Measurements from ENCODE around the gene SGCB.

The SGCB gene

DNA sequence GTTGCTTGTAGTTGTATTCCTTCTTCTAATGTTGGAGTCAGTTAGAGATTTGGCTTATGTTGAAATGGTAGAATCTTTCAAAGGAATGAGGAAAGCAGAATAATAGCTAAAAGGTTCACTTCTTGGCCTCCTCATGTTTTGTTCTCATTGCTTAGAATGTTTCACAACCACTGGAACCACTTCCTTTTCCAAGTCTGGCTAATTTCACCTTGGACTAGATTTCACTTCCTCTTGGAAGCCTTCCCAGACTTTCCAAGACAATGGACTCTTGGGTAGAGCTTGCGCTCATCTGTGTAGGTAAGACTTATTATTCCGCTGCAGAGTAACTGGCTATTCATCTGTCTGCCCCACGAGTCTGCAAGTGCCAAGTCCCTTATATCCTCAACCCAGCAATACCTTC lies 21.3 kb upstream of the SGCB start:
- FAIRE-seq (no peak), DNase-seq (ENCODE audit: insufficient read length, low spot score) (no peak)
- TF ChIP-seq CTCF (IDR thresholded peaks at IDR 0.05; ENCODE audit: insufficient read depth, missing control alignments): no peak

DNA sequence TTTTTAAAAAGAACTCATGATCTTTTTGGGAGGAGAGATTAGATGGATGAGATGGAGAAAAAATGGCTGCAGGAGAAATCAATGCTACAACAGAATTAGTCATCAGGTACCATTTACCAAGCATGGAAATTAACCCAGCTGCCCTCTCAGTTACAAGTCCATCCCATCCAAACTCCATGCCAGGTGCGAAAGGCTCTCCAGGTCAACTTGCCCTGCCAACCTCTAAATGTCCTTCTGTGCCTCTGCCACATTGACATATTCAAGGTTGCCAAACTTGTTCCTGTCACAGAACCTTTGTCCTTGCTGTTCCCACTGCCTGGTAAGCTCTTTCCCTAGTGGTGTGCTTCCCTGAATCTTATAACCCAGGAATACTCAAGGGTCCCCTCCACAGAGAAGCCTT lies 20.2 kb upstream of the SGCB start:
- no peak for FAIRE-seq
- no peak for DNase-seq (ENCODE audit: insufficient read length, low spot score)
- TF ChIP-seq CTCF (IDR thresholded peaks at IDR 0.05; ENCODE audit: insufficient read depth, missing control alignments): no peak

GRCh38 chr4:52057196-52057595 lies 19.1 kb upstream of the SGCB start:
- DNase-seq (ENCODE audit: insufficient read length, low spot score): no peak
- no peak for FAIRE-seq
- no peak for TF ChIP-seq CTCF (IDR thresholded peaks at IDR 0.05; ENCODE audit: insufficient read depth, missing control alignments)

- no peak for FAIRE-seq
- TF ChIP-seq CTCF (IDR thresholded peaks at IDR 0.05; ENCODE audit: insufficient read depth, missing control alignments): no peak
- DNase-seq (ENCODE audit: insufficient read length, low spot score): no peak
Measured at GRCh38 chr4:52054254-52054653, 16.2 kb upstream of the SGCB start.

GRCh38 chr4:52052475-52052780 lies 14.3 kb upstream of the SGCB start:
- DNase-seq (ENCODE audit: insufficient read length, low spot score): no peak
- no peak for TF ChIP-seq CTCF (IDR thresholded peaks at IDR 0.05; ENCODE audit: insufficient read depth, missing control alignments)
- FAIRE-seq: no peak

DNA sequence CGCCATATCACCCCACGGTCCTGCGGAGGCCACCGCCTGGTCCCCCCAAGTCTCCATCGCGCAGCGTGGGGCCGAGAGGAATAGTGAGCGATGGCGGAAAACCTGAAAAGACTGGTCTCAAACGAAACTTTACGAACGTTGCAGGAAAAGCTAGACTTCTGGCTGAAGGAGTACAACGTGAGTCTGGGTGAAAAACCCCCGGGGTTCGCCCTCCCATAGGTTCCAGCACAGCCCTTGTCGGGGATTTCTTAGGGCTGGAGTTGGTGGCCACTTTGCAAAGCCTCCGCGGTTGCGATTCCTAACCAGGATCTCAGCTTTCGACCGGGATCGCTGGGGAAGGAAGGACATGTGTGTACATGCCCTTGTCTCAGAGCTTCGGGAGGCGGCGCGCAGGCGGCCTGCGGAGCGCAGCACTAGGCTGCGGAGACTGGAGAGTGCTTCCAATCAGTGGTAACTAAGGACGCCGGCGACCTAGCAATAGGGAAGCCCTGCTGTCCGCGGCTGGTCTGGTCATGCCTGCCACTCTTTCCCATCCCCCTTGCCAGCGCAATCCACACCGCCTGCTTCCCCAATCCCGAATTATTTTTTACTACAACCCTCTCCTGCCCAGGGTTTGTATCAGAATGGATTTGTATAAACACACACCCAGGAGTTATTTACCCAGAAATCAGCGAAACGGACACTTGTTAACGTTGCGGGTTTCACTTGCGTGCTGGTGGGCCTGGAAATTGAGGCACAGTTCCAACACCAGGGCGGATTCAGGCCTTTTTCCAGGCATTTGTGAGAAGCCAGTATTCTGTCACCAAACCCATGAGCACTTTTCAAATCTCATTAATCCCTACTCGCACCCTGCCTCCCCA lies 13.7 kb upstream of the SGCB start:
- TF ChIP-seq CTCF (IDR thresholded peaks at IDR 0.05; ENCODE audit: insufficient read depth, missing control alignments): no peak
- FAIRE-seq (no peak), DNase-seq (ENCODE audit: insufficient read length, low spot score) (peak; percentile 43)

GRCh38 chr4:52051213-52051614 lies 13.1 kb upstream of the SGCB start, which contains the start of gene SPATA18:
TSS of gene SPATA18 (plus strand) at chr4:52051304. CDS start at chr4:52051705, 401 bp downstream.
- peak; percentile 18 for DNase-seq (ENCODE audit: insufficient read length, low spot score)
- no peak for FAIRE-seq
- TF ChIP-seq CTCF (IDR thresholded peaks at IDR 0.05; ENCODE audit: insufficient read depth, missing control alignments): no peak

Data from D721Med (cell line).